DMS53 (cell line): ENCODE results near the gene RAB3GAP1.

ENCODE experiments used
- DNase-seq: peaks from one replicate; lab custom pipeline; 2025; lab: John Stamatoyannopoulos, UW

The RAB3GAP1 gene

DNA sequence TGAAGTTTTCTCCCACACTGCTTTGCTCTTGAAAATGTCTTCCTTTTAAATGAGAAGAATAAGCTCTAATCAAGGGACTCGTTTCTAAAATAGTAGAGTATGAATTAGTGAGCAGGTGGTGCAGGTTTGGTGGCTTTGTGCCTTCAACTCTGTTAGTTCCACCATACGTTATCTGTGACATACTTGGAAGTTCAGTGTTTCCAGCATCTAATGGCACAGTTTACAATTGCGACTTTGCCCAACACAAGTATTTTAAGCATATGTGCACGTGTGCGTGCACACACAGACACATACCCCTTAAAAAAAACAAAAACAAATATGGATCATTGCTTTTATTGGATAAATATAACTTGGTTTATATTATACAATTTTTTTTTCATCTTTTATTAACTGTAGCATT is 111.8 kb downstream of the RAB3GAP1 start:
- DNase-seq, result no peak

DNA sequence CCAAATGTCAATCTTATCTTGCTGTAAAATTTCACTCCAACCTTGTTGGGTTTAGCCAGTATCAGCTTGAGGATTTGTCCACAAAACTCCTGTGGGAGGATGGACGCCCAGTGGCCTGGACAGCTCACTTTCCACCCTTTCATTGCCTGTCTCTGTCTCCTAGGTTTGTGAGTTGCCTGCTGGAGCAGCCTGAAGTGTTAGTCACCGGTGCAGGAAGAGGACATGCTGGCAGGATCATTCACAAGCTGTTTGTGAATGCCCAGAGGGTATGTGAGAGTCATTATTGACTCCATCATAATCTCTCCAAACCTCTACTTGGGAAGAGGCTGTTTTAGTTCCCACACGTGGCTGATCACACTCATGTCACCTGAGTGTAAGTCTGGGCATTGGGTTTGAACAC is 112.3 kb downstream of the RAB3GAP1 start:
- DNase-seq, result no peak

DNA sequence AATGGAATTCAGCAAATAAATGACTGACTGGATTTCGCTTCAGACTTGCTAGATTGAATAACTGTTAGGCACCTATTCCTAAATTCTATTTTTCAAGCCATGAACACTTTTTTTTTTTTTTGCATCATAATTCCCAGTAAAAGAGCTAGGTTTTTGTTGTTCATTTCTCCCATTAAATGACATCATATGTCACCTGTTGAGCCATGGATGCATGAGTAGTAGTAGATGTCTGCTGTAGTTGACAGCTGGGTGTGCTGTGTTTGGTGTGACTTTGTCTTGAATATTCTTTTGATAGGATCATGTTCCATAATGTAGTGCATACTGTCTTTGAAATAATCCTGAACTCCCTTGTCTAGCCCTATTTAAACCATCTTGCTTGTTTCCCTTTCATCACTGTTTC is 115.2 kb downstream of the RAB3GAP1 start:
- no peak for DNase-seq

DNA sequence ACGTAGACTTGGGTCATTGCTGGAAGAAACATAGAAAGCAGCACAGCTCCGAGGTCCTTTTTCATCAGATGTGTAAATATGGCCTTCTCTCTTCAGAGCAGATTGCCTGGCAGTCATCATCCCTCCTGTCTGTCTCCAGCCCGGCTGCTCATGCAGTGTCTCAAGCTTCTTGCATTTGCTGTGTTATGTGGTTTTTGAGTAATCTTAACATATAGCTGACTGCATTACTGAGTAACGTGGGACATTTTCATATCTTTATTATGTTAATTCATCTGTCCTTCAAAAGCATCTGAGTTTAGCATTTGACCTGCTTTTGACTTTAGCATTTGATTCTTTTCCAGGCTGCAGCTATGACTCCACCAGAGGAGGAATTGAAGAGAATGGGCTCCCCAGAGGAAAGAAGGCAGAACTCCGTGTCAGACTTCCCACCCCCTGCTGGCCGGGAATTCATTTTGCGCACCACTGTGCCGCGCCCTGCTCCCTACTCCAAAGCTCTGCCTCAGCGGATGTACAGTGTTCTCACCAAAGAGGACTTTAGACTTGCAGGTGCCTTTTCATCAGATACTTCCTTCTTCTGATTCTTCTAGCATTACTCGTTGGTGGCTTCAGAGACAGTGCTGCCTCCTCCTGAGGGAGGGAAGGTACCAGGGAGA is 116.2 kb downstream of the RAB3GAP1 start:
- no peak for DNase-seq

DNA sequence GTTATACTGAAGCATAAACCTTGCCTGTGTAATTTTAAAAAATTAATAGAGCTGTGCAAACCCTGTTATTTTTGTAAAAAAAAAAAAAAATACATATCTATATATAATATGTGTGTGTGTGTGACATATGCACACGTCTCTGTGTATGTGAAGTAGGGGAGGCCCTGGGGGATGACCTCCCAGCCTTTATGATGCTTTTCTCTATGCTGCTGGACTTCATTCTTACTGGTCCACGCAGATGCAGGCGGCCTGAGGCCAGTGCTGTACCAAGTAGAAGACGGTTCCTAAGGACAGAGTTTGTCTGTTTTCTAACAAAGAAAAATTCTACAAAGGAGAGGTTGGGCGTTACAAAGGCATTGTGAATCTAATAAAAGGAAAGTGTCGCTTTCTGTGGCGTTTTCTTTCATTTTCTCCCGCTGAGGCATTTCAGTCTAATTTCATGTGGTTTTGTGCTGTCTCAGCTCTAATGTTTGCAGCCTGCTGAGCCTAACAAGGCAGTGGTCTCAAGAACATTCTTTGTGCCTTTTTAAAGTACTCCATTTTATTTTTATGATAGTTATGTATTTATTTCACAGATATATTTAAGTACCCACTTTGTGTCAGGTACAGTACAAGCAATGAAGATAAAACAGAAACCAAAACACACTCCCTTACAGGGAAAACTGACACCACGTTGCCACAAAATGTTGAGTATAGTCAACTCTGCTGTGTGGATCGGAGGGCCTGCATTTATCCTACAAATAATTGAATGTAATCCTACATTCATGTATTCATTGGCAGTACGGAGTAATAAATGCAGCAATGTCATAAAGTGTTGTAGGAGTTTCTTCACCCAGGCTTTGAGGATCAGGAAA is 118.0 kb downstream of the RAB3GAP1 start:
- no peak for DNase-seq

DNA sequence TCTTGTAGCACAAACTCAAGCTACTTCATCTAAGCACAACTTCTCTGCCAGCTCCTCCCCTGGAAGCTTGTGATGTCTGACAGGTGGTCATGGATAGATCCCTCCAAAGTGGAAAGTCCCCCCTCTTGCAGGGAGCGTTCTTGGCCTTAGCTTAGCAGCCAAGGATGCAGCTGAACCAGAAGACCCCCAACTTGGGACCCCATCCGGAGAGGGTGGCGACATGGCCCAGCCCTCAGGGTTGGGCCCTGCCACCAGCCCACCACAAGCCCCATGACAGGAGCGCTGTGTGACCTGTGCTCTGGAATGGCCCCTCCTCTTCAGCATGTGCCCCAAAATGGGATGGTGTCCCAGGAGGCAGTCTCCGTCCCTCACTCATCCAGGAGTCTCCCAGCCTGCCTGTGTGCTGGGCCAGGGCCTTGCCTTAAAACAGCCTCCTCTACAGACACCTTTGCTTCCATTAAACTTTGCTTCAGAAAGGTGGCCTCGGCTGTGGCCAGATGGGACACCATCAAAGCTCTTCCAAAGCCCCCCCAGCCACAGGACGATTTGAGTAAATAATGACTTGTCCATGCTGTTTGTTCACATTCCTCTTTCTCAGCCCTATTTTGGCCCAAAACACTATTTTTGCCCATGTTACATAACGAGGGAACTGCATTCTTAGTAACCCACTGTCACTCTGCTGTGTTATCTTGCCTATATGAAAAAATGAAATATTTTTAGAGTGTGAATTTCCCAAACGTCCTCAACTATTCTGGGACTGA is 122.1 kb downstream of the RAB3GAP1 start:
- no peak for DNase-seq

DNA sequence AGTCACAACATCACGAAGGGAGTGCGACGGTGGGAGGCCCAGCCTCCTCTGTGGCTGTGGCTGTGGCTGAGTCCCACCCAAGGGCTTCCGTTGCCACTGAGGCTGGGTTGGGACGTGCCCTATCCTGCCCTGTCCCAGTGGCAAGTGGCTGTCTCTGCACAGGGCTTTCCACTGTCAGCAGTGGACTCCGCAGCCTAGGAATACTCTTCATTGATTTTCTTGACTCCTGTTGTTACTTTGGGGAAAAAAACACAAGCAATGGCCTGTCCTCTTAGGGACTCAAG is 122.7 kb downstream of the RAB3GAP1 start:
- DNase-seq, result no peak

DNA sequence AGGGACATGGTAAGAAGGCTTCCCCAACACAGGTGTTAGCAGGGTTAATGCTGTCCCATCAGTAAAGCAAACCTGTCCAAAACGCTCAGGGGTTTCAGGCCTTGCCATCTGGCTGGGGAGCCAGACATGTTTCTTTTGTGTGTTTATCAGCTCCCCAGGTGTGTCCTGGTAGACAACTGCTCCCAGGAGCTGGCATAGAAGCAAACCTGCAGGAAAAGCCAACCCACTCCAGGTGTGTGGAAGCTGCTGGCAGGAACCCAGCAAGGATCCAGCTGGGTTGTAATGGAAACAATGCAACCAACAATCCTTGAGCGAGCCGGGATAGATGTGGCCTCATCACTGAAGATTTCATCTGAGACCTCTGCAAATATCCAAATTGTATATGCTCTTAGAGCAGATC is 123.1 kb downstream of the RAB3GAP1 start:
- no peak for DNase-seq

DNA sequence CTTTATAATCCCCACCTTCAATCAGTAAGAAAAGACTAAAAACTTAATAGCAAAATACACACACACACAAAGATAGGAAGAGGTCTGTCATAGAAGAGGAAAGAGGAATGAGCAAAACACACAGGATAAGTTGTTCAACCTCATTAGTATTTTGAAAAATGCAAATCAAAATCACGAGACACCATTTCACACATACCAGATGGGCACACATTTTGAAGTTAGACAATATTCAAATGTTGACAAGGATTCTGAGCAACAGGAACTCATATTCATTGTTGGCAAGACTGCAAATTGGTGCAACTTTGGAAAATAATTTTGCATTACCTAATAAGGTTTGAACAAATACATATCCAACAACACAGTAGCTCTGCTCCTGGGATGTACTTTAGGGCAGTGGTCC is 127.6 kb downstream of the RAB3GAP1 start:
- DNase-seq, result no peak

DNA sequence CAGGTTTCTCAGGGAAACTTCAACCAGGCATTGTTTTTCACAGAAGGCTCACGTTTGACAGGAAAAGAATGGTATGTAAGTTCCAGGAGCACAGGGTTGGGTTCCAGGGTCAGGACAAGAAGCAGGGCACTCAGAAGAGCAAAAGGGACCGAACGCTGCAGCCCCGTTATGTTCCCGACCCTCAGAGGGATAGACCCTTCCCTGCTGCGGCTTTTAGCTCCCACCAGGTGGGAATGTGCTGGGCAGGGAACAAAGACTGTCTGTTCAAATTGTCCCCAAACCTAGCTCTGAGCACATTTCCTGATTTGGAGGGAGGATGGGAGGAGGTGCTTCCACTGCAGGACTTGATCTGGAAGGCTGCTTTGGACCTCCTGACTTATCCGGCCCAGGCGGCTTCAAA is 130.1 kb downstream of the RAB3GAP1 start:
- no peak for DNase-seq

DNA sequence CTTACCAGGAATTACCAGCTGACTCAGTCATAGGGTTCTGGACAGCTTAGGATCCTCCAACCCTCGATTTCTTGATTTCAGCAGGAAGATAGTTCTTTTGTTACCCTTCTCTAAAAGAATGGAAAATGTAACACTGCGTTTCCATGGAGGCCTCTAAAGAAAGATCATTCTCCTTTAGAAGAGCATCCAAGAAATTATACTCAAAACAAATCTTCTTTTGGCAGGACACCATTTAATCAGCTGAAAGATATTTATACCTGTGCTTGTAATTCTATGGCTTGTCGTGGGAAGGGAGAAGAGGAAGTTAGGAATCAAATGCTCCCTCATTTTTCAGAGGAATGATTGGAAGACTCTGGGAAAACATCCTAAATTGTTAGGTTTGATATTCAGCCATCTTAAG is 130.5 kb downstream of the RAB3GAP1 start:
- DNase-seq, result no peak

DNA sequence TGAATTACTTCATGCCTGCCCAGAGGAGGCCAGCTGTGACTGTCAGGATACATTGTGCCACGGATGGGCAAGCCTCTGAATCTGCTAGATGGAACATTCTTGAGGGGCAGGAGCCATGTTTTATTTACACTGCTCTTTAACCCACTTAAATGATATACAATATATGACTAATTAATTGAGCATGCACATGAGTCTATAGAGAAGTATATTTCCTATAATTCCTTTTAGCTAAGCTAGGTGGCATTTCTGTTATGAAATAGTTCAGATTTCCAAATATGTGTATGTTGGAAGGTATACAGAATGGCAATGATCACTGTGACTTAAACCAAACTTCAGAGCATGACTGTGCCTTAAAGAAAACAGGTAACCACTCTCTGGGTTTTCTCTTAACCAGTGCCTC is 131.7 kb downstream of the RAB3GAP1 start:
- DNase-seq, result no peak

DNA sequence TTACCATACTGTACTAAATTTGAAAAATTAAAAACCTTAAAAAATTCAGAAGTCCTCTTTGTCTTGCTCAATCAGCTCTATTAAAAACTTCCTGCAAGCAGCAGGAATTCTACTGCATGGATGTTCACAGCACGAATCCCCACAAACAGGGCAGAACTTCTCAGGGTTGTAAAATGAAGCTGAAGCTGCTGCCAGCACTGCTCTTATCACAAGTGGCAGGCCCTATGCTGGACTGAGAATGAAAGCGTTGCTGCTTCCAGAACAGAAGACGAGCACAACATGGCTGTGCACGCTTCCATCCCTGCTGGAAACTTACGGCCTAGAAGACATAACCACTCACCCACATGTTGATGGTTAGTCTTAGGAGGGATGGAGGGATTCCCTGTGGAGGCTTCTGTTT is 134.0 kb downstream of the RAB3GAP1 start:
- no peak for DNase-seq

DNA sequence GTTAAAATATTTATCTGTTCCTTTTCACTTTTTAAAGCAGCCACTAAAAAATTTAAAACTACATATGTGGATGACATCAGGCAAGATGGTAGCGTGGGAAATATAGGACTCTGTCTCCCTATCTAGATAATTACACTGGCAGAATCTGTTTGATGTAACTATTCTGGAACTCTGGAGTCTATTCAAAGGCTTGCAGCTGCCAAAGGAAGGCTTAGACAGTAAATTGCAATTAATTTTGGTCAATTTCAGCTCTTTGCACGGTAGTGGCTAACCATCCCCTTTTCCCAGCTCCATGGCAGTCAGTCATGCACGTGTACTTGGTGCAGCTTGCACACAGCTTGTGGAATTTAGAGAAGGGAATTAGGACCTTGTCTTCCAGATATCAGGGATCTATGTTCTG is 135.2 kb downstream of the RAB3GAP1 start:
- no peak for DNase-seq

DNA sequence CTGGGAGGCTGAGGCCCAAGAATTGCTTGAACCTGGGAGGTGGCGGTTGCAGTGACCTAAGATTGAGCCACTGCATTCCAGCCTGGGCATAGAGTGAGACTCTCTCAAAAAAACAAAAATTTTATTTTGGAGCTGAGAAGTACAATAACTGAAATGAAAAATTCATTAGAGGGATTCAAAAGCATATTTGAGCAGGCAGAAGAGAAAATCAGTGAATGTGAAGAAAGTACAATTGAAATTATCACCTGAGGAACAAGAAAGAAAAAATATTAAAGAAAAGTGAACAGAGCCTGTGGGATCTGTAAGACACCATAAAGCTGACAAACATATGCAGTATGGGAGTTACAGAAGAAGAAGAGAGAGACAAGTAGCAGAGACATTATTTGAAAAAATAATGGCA is 137.1 kb downstream of the RAB3GAP1 start:
- DNase-seq, result no peak

DNA sequence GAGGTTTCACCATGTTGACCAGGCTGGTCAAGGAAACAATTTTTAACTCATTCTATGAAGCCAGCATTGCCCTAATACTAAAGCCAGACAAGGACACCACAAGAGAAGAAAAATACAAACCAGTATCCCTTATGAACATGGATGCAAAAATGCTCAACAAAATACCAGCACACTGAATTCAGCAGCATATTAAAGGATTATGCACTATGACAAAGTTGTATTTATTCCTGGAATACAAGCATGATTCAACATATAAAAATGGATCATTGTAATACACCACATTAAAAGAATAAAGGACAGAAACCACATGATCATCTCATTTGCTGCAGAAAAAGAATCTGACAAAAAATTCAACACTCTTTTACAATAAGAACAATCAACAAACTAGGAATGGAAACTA is 138.7 kb downstream of the RAB3GAP1 start:
- no peak for DNase-seq

DNA sequence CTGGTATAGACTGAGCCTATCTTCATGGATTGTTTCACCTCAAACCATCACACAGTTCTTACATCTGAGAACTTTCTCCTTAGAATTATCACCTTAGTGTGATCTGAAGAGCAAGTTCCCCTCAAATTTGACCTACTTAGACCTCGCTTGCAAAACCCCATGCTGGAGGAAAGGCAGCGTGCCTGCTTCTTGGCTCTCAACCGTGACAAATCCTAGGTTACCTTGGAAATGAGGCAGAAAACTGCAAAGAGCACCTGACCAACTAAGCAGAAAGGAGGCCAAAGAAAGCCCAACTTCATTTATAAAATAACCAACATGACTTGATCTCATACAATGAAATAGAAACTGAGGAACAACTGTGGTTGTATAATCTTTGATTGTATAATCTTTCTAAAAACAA is 146.4 kb downstream of the RAB3GAP1 start:
- no peak for DNase-seq

DNA sequence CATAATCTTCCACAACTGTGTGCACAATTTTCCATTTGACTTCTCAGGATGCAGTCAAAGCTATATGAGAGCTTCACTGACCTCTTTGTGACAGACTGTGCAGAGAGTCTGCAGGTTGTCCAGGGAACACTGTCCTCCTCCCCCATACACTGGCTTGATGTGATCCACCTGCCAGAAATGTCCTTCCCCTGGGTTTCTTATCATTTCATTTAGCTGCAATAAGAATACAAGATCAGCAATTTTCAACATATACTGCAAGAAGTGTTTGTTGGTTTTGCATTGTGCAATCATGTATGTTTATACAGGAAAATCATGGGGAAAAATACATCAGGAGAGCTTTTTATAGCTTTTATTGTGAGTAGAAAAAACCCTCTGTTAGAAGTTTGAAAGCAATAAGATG is 150.7 kb downstream of the RAB3GAP1 start:
- no peak for DNase-seq

DNA sequence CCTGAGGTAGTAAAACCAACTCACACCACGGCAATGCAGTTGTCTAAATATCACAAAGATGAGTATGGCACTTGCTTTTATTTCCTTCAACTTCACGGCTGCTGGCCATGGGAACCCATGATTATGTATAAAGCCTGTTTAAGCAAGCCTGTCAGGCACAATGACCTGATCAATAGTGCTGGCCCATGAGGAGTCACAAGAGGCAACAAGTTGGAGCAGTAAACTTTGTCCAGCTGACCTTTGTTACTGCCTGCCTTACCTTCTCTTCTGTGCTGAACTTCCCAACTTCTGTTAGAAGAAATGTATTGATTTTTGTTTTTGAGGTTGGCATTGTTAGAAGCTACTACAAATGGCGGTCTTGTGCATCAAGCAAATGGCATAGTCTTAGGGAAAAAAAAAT is 151.9 kb downstream of the RAB3GAP1 start:
- no peak for DNase-seq

DNA sequence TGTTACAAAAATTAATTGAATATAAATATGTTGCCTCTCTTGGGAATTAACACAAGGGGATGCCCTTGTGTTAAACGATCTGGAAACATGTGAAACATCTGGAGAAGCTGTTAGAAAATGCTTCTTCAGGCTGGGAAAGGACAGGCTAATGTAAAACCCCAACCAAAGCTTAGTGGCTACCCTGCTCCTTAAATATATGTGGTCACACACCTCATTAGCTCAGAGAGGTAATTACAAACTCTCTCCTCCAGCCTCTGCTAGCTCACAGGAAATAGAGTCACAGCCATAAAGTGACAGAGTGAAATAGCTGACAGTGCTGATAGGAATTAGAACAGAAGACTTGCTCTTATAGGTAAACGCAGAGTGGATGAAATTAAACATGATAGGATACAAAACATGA is 155.9 kb downstream of the RAB3GAP1 start:
- DNase-seq, result no peak

DNA sequence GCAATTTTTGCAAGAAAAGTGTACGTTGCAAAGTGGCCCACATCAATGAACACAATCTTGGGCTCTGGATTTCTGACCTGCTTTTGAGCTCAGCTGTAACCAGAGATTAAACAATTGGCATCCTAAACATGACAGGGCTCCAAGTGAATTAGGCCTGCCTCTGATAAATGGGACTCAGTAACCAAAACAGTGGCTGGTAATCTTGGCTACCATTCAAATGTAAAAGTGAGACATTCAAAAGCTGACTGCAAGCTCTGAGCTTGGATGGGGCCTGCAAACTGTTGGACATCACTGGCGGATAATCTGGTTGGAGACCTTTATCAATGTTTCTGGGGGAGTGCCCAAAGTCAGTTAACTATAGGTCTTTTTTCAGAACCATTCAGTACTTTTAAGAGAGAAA is 160.7 kb downstream of the RAB3GAP1 start:
- DNase-seq, result no peak

DNA sequence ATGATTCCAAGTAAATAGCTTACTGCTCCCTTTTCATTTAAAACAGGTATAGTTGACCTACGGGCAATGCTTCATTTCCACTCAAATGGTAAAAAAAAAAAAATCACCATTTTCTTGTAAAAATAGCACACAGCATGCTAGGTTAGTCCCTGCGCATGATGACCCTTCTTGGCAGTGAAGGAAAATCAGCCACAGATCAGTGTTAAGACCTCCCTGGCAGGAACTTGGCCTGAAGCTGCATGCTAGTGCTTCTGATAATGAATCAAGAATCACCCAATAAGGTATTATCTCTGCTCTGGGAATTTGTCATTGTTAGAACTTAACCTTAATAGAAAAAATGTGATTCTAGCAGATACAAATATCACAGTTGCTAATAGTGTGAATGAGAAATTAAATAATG is 166.3 kb downstream of the RAB3GAP1 start:
- DNase-seq, result no peak

DNA sequence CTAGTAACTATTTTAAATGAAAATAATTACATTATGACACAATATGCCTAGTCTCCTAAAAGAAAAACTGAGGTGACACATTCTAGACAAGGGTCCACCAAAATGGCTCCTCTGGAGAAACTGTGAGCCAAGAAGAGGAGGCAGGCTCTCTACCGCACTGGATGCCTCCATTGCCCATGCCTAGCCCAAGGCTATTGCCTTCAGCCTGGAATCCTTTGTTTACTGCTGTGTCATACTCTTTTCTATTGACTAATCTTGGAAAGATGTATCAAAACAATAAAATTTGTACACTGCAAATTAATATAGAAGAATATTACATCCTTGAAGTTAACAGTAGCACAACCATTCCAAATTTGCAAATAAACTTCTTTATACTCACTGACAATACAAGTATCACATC is 167.1 kb downstream of the RAB3GAP1 start:
- DNase-seq, result no peak
